Fibroblast of mammary gland (primary cell): ENCODE data around the gene KCTD21.

Experiments
- DNase-seq: peaks from one replicate; pipeline ENCODE4 v3.0.0-alpha.2; 2010; ENCODE audit warnings: low read depth
- H3K4me3 ChIP-seq: 2 replicates; pipeline ENCODE4 v1.5.1; 2011; ENCODE audit warnings: low read depth, mild to moderate bottlenecking, low read length, moderate library complexity; ENCODE audit not compliant: control insufficient read depth
- CTCF ChIP-seq: conservative IDR thresholded peaks from 2 replicates; pipeline ENCODE4 v1.5.1; 2011; ENCODE audit warnings: low read depth, low read length, inconsistent platforms; ENCODE audit not compliant: control insufficient read depth, insufficient read depth

The KCTD21 gene

GRCh38 chr11:78203184-78203583 is 14.8 kb upstream of the KCTD21 start:
- no peak overlapping the region for H3K4me3 ChIP-seq

GRCh38 chr11:78202733-78203167 is 14.3 kb upstream of the KCTD21 start:
- H3K4me3 ChIP-seq, result no peak overlapping the region
- no peak for DNase-seq
- TF ChIP-seq CTCF, result no peak

More at GRCh38 chr11:78203184-78203583, 14.8 kb upstream of the KCTD21 start:
- no peak for TF ChIP-seq CTCF
- no peak for DNase-seq

GRCh38 chr11:78201096-78201818 is 12.8 kb upstream of the KCTD21 start:
- H3K4me3 ChIP-seq, result no peak overlapping the region
- DNase-seq, result no peak
- TF ChIP-seq CTCF, result no peak

GRCh38 chr11:78200553-78200952 is 12.1 kb upstream of the KCTD21 start:
- no peak overlapping the region for H3K4me3 ChIP-seq
- DNase-seq, result no peak
- TF ChIP-seq CTCF, result no peak

- TF ChIP-seq CTCF, result no peak
- DNase-seq, result no peak
- no peak overlapping the region for H3K4me3 ChIP-seq
Measured at GRCh38 chr11:78200061-78200460, 11.6 kb upstream of the KCTD21 start.

GRCh38 chr11:78199653-78200015 is 11.2 kb upstream of the KCTD21 start:
- no peak for DNase-seq
- TF ChIP-seq CTCF, result no peak
- H3K4me3 ChIP-seq, result no peak overlapping the region
